ENCODE measurements around the gene APOB.

GRCh38 chr2:21024722-21025389 lies 19.0 kb downstream of the APOB start:
- TF ChIP-seq CTCF (IDR thresholded peaks at IDR 0.05) (no peak), POLR2A (IDR thresholded peaks at IDR 0.05) (no peak), POLR2AphosphoS5 (IDR thresholded peaks at IDR 0.05) (no peak)

Data from breast epithelium (tissue), 3 donors.